ENCODE results near the gene DDX10.

DDX10 gene

DNA sequence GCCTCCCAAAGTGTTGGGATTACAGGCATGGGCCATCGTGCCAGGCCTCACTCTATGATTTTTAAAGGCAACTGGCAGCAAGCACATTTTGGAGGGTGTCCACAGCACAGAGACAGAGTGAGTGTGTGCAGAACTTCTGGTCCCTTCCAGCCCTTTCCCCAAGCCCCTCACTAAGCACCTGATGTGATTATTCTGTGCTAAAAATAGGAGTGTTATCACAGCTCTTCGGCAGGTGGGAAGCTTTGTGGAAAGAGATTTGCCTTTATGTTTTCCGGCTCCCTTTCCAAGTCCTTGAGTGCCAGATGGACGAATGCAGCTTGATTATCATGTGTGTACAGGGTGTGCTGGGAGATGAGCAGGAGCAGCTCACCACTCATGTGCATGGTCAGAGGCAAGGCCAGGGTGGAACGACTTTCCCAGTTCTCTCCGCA, 310.8 kb downstream of the DDX10 start:
- Histone ChIP-seq H3K18ac (ENCODE audit: low read length) (no peak overlapping the region), H2BK120ac (ENCODE audit: low read depth, low read length) (no peak overlapping the region), H3K79me2 (ENCODE audit: control insufficient read depth, insufficient read depth, low read length) (no peaks in the 10 kb centered on the region), H4K8ac (ENCODE audit: low read depth, low read length) (no peak overlapping the region), H3K27ac (ENCODE audit: low read depth, low read length) (no peak overlapping the region), H3K9ac (ENCODE audit: low read length) (no peak overlapping the region), H2AK5ac (ENCODE audit: low read length) (no peak overlapping the region), H3K23ac (ENCODE audit: low read length) (no peak overlapping the region), H3K79me1 (ENCODE audit: low read length) (no peaks in the 10 kb centered on the region), H3K27me3 (ENCODE audit: insufficient read depth, low read length, poor library complexity) (no peaks in the 10 kb centered on the region), H4K5ac (ENCODE audit: low read length) (no peak overlapping the region), H3K4me1 (ENCODE audit: control insufficient read depth, low read depth, low read length) (no peaks in the 10 kb centered on the region), H3K36me3 (ENCODE audit: control insufficient read depth, insufficient read depth, low read length) (no peaks in the 10 kb centered on the region), H3K56ac (ENCODE audit: low read length) (no peak overlapping the region), H3K4me2 (ENCODE audit: low read length) (no peak overlapping the region), H3K4ac (ENCODE audit: low read depth, low read length) (no peak overlapping the region), H3K4me3 (ENCODE audit: low read length) (no peak overlapping the region), H2BK5ac (ENCODE audit: low read length) (no peak overlapping the region), H2BK15ac (replicated peaks; ENCODE audit: low read depth) (no peak overlapping the region)
- no peak for DNase-seq
- no CpG with 5 or more reads among the region's 6 CpGs for WGBS (ENCODE audit: extremely low coverage, insufficient coverage, low lambda C conversion rate)

DNA sequence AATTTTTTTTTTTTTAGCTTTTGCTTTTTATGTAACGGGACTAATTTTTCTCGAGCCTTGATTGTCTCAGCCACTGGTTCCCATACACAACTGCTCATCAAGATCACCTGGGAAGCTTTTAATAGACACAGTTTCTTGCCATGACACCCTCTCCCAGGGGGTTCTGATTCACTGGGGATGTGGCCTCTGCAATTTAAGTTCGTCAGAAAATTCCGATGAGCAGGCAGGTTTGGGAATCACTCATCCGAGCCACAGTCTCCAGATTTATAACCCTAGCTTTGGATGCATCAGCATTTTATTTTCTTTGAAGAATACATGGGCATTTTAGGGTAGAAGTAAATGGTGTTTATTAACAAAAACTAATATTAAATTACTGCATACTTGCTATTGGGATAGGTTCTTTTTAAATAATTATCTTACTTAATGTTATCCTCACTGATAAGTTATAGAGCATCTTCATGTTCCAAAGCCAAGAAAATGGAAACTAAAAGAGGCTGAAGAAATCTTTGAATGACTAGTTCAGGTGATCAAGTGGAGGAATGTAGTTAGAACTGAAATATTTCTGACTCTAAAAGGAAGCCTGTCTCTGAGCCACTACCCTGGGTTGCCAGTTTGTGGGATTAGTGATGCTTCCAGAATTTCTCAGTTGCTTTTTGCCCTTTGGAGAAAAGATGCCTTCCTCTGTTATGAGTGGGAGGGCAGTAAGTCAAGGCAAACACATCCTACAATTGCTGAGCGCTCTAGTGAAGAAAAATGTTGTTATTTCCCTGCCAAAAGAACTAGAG, 319.0 kb downstream of the DDX10 start:
- no peaks in the 10 kb centered on the region for H3K36me3 ChIP-seq (ENCODE audit: control insufficient read depth, insufficient read depth, low read length)
- H3K4me1 ChIP-seq (ENCODE audit: control insufficient read depth, low read depth, low read length) = no peaks in the 10 kb centered on the region
- H3K9ac ChIP-seq (ENCODE audit: low read length) = no peak overlapping the region
- no peak overlapping the region for H3K23ac ChIP-seq (ENCODE audit: low read length)
- no peak overlapping the region for H2BK15ac ChIP-seq (replicated peaks; ENCODE audit: low read depth)
- H2BK120ac ChIP-seq (ENCODE audit: low read depth, low read length) = no peak overlapping the region
- no peak overlapping the region for H3K27ac ChIP-seq (ENCODE audit: low read depth, low read length)
- H3K79me1 ChIP-seq (ENCODE audit: low read length) = no peaks in the 10 kb centered on the region
- no peak overlapping the region for H3K4me3 ChIP-seq (ENCODE audit: low read length)
- no CpG with 5 or more reads among the region's 6 CpGs for WGBS (ENCODE audit: extremely low coverage, insufficient coverage, low lambda C conversion rate)
- H3K27me3 ChIP-seq (ENCODE audit: insufficient read depth, low read length, poor library complexity) = no peaks in the 10 kb centered on the region
- no peak overlapping the region for H4K8ac ChIP-seq (ENCODE audit: low read depth, low read length)
- no peak overlapping the region for H3K4ac ChIP-seq (ENCODE audit: low read depth, low read length)
- H4K5ac ChIP-seq (ENCODE audit: low read length) = no peak overlapping the region
- H3K79me2 ChIP-seq (ENCODE audit: control insufficient read depth, insufficient read depth, low read length) = no peaks in the 10 kb centered on the region
- H3K56ac ChIP-seq (ENCODE audit: low read length) = no peak overlapping the region
- no peak overlapping the region for H2BK5ac ChIP-seq (ENCODE audit: low read length)
- H3K18ac ChIP-seq (ENCODE audit: low read length) = no peak overlapping the region
- H2AK5ac ChIP-seq (ENCODE audit: low read length) = no peak overlapping the region
- H3K4me2 ChIP-seq (ENCODE audit: low read length) = no peak overlapping the region
- no peak for DNase-seq

DNA sequence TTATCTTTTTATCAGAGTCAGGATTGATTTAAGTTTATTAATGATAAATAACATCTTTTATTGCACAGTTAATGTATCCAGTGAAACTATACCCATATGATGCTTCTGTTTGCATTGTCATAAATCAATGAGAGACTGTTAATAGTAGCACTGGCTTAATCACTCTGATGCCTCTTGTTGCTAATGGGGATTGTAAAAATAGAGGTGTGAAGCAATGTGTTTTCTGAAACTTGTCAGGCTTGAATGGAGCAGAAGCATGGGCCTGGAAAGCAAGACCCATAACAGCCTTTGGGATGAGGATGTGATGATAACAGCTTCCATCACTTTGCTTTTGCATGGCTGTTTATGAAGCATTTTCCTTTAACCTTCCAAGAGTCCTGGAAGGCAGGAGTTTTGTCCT, 319.7 kb downstream of the DDX10 start:
- Histone ChIP-seq H2AK5ac (ENCODE audit: low read length) (no peak overlapping the region), H2BK120ac (ENCODE audit: low read depth, low read length) (no peak overlapping the region), H3K27ac (ENCODE audit: low read depth, low read length) (no peak overlapping the region), H2BK5ac (ENCODE audit: low read length) (no peak overlapping the region), H4K5ac (ENCODE audit: low read length) (no peak overlapping the region), H3K56ac (ENCODE audit: low read length) (no peak overlapping the region), H3K4me2 (ENCODE audit: low read length) (no peak overlapping the region), H3K9ac (ENCODE audit: low read length) (no peak overlapping the region), H3K4me3 (ENCODE audit: low read length) (no peak overlapping the region), H3K79me1 (ENCODE audit: low read length) (no peaks in the 10 kb centered on the region), H3K4me1 (ENCODE audit: control insufficient read depth, low read depth, low read length) (no peaks in the 10 kb centered on the region), H4K8ac (ENCODE audit: low read depth, low read length) (no peak overlapping the region), H3K4ac (ENCODE audit: low read depth, low read length) (no peak overlapping the region), H3K79me2 (ENCODE audit: control insufficient read depth, insufficient read depth, low read length) (no peaks in the 10 kb centered on the region), H3K27me3 (ENCODE audit: insufficient read depth, low read length, poor library complexity) (no peaks in the 10 kb centered on the region), H2BK15ac (replicated peaks; ENCODE audit: low read depth) (no peak overlapping the region), H3K18ac (ENCODE audit: low read length) (no peak overlapping the region), H3K23ac (ENCODE audit: low read length) (no peak overlapping the region), H3K36me3 (ENCODE audit: control insufficient read depth, insufficient read depth, low read length) (no peaks in the 10 kb centered on the region)
- DNase-seq = no peak

DNA sequence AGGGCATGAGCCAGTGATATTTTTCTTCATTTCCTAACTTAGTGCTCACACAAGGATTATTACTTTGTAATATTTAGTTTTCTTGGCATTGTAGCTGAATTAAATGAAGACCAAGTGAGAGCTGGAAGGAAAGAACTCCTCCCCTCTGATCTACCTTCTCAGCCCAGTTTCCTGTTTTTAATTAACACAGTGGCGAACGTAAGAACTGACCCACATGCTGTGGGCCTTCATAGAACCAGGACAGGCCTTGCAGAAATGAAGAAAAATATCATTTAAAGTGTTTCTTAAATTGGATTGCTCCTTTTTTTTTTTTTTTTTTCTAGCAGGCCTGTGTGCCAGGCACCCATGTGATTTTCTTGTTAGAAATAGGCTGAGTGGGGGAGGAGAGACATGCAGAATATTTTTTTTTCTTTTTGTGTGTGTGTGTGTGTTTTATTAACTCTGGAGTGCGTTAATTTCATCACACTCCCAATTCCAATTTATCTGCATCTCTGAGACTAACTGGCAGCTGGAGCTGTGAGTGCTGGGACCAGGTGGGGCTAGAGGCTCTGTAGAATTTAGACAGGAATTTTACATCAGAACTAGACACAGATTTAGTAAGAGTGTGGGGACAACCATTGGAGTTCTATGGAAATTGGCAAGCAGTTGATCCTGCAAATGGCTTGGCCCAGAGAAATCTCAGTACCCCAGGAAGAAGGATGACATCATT, 320.5 kb downstream of the DDX10 start:
- H4K5ac ChIP-seq (ENCODE audit: low read length) = no peak overlapping the region
- no peak overlapping the region for H2BK5ac ChIP-seq (ENCODE audit: low read length)
- H2BK120ac ChIP-seq (ENCODE audit: low read depth, low read length) = no peak overlapping the region
- no peaks in the 10 kb centered on the region for H3K79me2 ChIP-seq (ENCODE audit: control insufficient read depth, insufficient read depth, low read length)
- no peak overlapping the region for H4K8ac ChIP-seq (ENCODE audit: low read depth, low read length)
- no peak overlapping the region for H3K23ac ChIP-seq (ENCODE audit: low read length)
- H3K4me1 ChIP-seq (ENCODE audit: control insufficient read depth, low read depth, low read length) = no peaks in the 10 kb centered on the region
- no peak overlapping the region for H3K9ac ChIP-seq (ENCODE audit: low read length)
- no peak overlapping the region for H3K4me2 ChIP-seq (ENCODE audit: low read length)
- WGBS (ENCODE audit: extremely low coverage, insufficient coverage, low lambda C conversion rate) = no CpG with 5 or more reads among the region's 3 CpGs
- H3K4ac ChIP-seq (ENCODE audit: low read depth, low read length) = peak overlapping the region; percentile 62
- no peak for DNase-seq
- H3K27me3 ChIP-seq (ENCODE audit: insufficient read depth, low read length, poor library complexity) = no peaks in the 10 kb centered on the region
- H3K36me3 ChIP-seq (ENCODE audit: control insufficient read depth, insufficient read depth, low read length) = no peaks in the 10 kb centered on the region
- H3K79me1 ChIP-seq (ENCODE audit: low read length) = no peaks in the 10 kb centered on the region
- no peak overlapping the region for H2BK15ac ChIP-seq (replicated peaks; ENCODE audit: low read depth)
- no peak overlapping the region for H3K18ac ChIP-seq (ENCODE audit: low read length)
- no peak overlapping the region for H2AK5ac ChIP-seq (ENCODE audit: low read length)
- H3K4me3 ChIP-seq (ENCODE audit: low read length) = no peak overlapping the region
- no peak overlapping the region for H3K56ac ChIP-seq (ENCODE audit: low read length)
- H3K27ac ChIP-seq (ENCODE audit: low read depth, low read length) = no peak overlapping the region

DNA sequence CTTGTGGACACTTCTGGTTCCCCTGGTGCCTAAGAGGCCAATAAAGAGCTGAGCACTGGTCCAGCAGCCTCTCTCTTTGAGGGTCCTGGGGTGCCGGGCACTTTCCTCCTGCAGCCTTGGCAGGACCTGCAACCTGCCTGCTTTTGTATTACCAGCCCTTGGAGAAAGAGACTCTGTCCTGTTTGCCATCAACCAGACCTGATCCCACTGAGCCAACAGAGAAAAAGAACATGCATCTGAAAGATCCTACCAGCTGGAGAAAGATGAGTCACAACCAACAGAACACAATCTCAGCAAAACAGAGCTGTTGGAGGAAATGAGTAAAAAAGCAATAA, 321.0 kb downstream of the DDX10 start:
- DNase-seq = no peak
- Histone ChIP-seq H3K9ac (ENCODE audit: low read length) (no peak overlapping the region), H3K27ac (ENCODE audit: low read depth, low read length) (no peak overlapping the region), H4K5ac (ENCODE audit: low read length) (no peak overlapping the region), H3K4me2 (ENCODE audit: low read length) (no peak overlapping the region), H2BK120ac (ENCODE audit: low read depth, low read length) (no peak overlapping the region), H2BK5ac (ENCODE audit: low read length) (no peak overlapping the region), H2AK5ac (ENCODE audit: low read length) (no peak overlapping the region), H3K18ac (ENCODE audit: low read length) (no peak overlapping the region), H3K4me1 (ENCODE audit: control insufficient read depth, low read depth, low read length) (no peaks in the 10 kb centered on the region), H3K79me2 (ENCODE audit: control insufficient read depth, insufficient read depth, low read length) (no peaks in the 10 kb centered on the region), H3K36me3 (ENCODE audit: control insufficient read depth, insufficient read depth, low read length) (no peaks in the 10 kb centered on the region), H3K27me3 (ENCODE audit: insufficient read depth, low read length, poor library complexity) (no peaks in the 10 kb centered on the region), H3K56ac (ENCODE audit: low read length) (no peak overlapping the region), H4K8ac (ENCODE audit: low read depth, low read length) (no peak overlapping the region), H3K4me3 (ENCODE audit: low read length) (no peak overlapping the region), H3K4ac (ENCODE audit: low read depth, low read length) (peak overlapping the region; percentile 62), H3K79me1 (ENCODE audit: low read length) (no peaks in the 10 kb centered on the region), H3K23ac (ENCODE audit: low read length) (no peak overlapping the region), H2BK15ac (replicated peaks; ENCODE audit: low read depth) (no peak overlapping the region)
- no CpG with 5 or more reads among the region's 1 CpG for WGBS (ENCODE audit: extremely low coverage, insufficient coverage, low lambda C conversion rate)

Data from mesendoderm (in vitro differentiated cells).